Subcutaneous abdominal adipose tissue (tissue), 5 donors: ENCODE measurements around the gene TOGARAM2.
"Not testable (repeated sequence)": the region's sequence is repeated elsewhere in the genome, so short reads cannot be mapped to it uniquely, and the experiment has no call there.

Experiments
- H3K27ac ChIP-seq: one replicate; pipeline ENCODE4 v1.7.0; 2013; ENCODE audit warnings: low read depth, mild to moderate bottlenecking, inconsistent platforms, low read length, moderate library complexity
- H3K27me3 ChIP-seq, 5 donors: one replicate each; pipeline ENCODE4 v1.7.0; 2013; ENCODE audit warnings: low read length in 5 of 5, inconsistent platforms in 1 of 5; ENCODE audit not compliant: control insufficient read depth in 5 of 5, insufficient read depth in 4 of 5
- H3K36me3 ChIP-seq, 5 donors: one replicate each; pipeline ENCODE4 v1.7.0; 2013; ENCODE audit warnings: low read length in 5 of 5; ENCODE audit not compliant: control insufficient read depth in 5 of 5, insufficient read depth in 5 of 5
- H3K4me1 ChIP-seq, 5 donors: one replicate each; pipeline ENCODE4 v1.7.0; 2013; ENCODE audit warnings: low read length in 5 of 5, mild to moderate bottlenecking in 3 of 5, moderate library complexity in 1 of 5; ENCODE audit not compliant: control insufficient read depth in 5 of 5, insufficient read depth in 5 of 5
- H3K4me3 ChIP-seq, 5 donors: one replicate each; pipeline ENCODE4 v1.7.0; 2013; ENCODE audit warnings: low read length in 5 of 5, low read depth in 1 of 5
- H3K9ac ChIP-seq, 5 donors: one replicate each; pipeline ENCODE4 v1.7.0; 2013; ENCODE audit warnings: low read length in 5 of 5, mild to moderate bottlenecking in 4 of 5, moderate library complexity in 3 of 5
- H3K9me3 ChIP-seq, 5 donors: one replicate each; pipeline ENCODE4 v1.7.0; 2013; ENCODE audit warnings: low read length in 5 of 5; ENCODE audit not compliant: control insufficient read depth in 5 of 5
- donor health status: healthy.
- donor health status: healthy.
- donor health status: healthy.
- donor health status: healthy.
- donor health status: healthy.

The TOGARAM2 gene

DNA sequence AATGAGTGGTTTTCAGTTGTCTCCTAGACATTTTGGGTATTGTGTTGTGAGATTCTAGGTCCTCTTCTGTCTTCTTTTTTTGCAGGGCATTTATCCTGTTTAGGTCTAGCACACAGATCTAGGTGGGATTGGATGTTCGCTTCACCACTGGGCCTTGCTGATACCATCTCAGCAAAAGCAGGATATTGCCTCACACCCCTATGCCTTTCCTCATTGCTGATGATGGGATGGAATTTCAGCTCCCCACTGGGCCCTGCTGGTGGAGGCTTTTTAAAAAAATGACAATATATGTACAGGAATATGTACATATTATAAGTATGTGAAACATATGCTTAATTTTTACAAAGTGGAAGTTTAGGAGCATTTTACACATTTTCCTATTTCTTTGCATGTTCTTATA lies 5.4 kb upstream of the TOGARAM2 start:
- H3K4me1 ChIP-seq: no peaks in the 10 kb centered on the region
- no peak overlapping the region for H3K9ac ChIP-seq
- no peak overlapping the region for H3K4me3 ChIP-seq
- peaks cover 0 to 5% (median 0%) of the 10 kb centered on the region in 5 donors for H3K9me3 ChIP-seq
- H3K27me3 ChIP-seq: peaks cover 0 to 6% (median 0%) of the 10 kb centered on the region in 5 donors
- no peak overlapping the region for H3K27ac ChIP-seq
- H3K36me3 ChIP-seq: no peaks in the 10 kb centered on the region

DNA sequence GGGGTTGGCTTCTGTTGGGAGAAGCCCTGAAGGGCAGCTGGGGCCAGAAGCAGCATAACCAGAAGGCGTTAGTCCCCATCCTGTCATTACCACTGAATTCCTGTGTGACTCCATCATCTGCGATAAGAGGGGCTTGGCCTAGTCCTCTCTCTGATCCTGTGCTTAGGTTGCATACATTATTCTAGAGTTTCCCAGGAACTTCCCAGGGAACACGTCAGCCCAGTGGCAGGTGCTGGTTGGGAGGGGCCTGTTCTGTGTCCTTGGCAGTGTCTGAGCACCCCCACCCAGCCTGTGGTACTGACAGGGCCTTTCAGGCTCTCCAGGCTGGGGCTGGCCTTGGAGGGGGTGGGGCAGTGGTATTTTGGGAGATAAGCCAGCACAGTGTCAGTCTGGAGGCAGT lies 4.5 kb upstream of the TOGARAM2 start:
- no peak overlapping the region for H3K4me3 ChIP-seq
- H3K36me3 ChIP-seq: no peaks in the 10 kb centered on the region
- peaks cover 0 to 5% (median 0%) of the 10 kb centered on the region in 5 donors for H3K9me3 ChIP-seq
- H3K9ac ChIP-seq: no peak overlapping the region
- peaks cover 0 to 7% (median 1%) of the 10 kb centered on the region in 5 donors for H3K4me1 ChIP-seq
- no peak overlapping the region for H3K27ac ChIP-seq
- H3K27me3 ChIP-seq: peaks cover 0 to 6% (median 0%) of the 10 kb centered on the region in 5 donors

DNA sequence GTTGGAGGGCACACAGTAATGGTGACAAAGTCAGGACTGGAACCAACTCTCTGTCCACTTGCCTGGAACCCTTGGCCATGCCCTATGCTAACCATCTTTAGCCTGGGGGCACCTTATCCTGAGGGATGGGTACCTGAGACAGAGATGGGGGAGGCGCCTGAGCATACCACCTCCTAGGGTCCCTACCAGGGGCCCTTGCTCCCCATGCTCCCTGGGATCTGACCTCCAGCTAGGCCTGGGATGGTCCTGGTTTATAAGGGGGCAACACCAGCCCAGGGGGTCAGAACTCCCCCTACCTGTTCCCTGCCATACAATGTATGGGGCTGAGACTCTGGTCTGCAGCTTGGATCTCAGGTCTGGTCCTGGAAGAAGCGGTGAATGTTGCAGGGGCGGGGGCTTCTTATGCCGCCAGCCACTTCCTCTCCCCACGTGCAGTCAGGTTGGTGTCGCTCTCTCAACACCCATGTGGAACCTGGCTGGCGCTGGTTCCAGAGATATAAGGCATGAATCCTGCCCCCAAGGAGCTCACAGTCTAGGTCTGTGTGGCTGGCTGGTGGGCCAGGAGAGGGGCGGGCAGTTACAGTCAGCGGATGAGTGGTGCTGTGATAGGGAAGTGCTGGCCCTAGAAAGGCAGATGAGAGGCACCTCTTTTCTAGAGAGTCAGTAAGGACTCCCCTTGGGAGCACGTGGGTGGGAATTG lies 3.8 kb upstream of the TOGARAM2 start:
- Histone ChIP-seq H3K36me3 (no peaks in the 10 kb centered on the region), H3K27me3 (peaks cover 0 to 6% (median 0%) of the 10 kb centered on the region in 5 donors), H3K27ac (no peak overlapping the region), H3K4me1 (peaks cover 0 to 12% (median 3%) of the 10 kb centered on the region in 5 donors), H3K9ac (no peak overlapping the region), H3K9me3 (peaks cover 0 to 5% (median 0%) of the 10 kb centered on the region in 5 donors), H3K4me3 (no peak overlapping the region)

DNA sequence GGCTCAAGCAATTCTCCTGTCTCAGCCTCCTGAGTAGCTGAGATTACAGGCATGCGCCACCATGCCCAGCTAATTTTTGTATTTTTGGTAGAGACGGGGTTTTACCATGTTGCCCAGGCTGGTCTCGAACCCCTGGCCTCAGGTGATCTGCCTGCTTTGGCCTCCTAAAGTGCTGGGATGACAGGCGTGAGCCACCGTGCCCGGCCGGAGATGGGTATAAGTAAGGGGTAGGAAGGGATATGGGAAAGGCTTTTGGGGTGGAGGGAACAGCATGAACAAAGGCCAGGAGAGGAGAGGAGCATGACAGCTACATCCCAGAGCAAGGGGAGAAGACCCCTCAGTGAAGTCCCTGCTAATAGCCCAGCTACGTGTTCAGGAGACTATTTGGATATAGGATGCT lies 3.1 kb upstream of the TOGARAM2 start:
- not testable (repeated sequence) for H3K27me3 ChIP-seq, H3K9me3 ChIP-seq, H3K36me3 ChIP-seq, H3K9ac ChIP-seq, H3K27ac ChIP-seq, H3K4me3 ChIP-seq
- H3K4me1 ChIP-seq: peaks cover 0 to 12% (median 3%) of the 10 kb centered on the region in 5 donors

DNA sequence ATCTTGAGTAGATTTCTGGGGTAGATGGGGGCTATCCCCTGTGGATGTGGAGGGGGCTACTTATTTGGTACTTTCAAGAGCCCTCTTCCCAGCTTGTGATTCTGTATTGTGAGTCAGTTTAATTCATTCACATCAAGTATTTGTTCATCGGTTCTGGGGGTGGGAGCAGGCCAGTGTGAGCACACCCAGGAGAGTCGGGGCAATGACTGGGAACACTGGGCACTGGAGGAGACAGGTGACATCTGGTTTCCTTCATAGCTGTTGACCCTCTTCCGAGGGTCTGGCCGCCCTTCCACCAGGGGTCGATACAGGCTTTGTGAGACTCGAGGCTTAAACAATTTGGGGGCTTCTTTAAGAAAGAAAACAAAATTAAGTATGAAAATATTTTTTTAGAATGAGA lies 2.5 kb upstream of the TOGARAM2 start:
- Histone ChIP-seq H3K36me3 (no peaks in the 10 kb centered on the region), H3K27ac (no peak overlapping the region), H3K9me3 (peaks cover 0 to 3% (median 0%) of the 10 kb centered on the region in 5 donors), H3K9ac (no peak overlapping the region), H3K4me1 (peaks cover 0 to 12% (median 3%) of the 10 kb centered on the region in 5 donors), H3K4me3 (no peak overlapping the region), H3K27me3 (peaks cover 0 to 6% (median 0%) of the 10 kb centered on the region in 5 donors)

DNA sequence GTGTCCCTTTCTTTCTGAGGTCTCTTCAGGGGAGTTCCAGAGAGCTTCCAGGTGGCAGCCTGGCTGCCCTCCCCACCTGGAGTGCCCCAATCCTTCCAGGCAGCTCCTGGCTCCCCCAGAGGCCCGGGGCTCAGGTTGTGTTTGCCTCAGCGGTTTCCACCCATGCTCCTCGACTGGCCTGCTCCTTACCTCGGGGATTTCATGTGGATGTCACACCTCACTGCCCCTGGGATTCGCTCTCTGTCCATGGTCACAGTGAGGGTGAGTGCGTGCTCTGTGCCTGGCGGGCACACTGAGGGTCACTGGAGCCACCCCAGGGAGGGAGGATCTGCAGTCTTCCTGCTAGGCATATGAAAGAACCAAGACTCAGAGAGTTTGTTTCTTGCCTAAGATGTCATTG lies 2.1 kb upstream of the TOGARAM2 start:
- H3K27ac ChIP-seq: no peak overlapping the region
- H3K36me3 ChIP-seq: no peaks in the 10 kb centered on the region
- H3K4me3 ChIP-seq: no peak overlapping the region
- peaks cover 0 to 3% (median 0%) of the 10 kb centered on the region in 5 donors for H3K9me3 ChIP-seq
- peaks cover 0 to 6% (median 0%) of the 10 kb centered on the region in 5 donors for H3K27me3 ChIP-seq
- no peak overlapping the region for H3K9ac ChIP-seq
- peaks cover 0 to 12% (median 3%) of the 10 kb centered on the region in 5 donors for H3K4me1 ChIP-seq

DNA sequence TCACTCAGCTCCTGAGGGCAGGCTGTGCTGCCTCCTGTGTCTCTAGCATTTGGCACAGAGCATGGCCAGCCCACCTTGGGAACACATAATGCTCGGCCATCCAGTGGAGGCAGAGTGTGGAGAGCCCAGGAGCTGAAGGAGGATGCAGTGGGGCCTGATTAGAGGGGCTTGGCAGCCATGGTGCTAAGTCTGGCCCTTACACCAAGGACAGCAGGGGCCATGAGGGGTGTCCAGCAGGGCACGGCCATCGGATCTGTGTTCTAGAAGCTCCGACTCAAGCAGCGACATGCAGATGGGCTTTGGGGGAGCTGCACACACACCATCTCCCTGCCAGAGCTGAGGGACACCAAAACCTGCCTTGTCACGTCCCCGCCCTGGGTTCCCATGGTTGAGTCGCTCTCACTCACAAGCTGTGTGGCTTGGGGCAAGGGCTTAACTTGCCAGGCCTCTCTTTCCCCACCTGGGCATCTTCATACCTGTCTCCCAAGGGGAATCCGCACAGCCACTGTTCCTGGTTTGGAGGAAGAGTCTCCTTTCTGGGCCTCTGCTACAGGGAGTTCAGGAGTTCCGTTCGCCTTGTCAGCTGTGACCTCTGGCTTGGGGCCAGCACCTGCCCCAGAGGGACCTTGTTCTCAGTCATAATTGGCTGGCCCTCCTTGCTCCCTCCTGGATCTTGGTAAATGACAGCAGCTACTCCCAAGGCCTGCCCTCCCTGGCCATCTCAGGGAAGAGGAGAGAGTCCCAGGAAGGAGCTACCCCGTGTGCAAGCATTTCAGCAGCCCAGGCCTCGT lies 1.3 kb upstream of the TOGARAM2 start:
- H3K36me3 ChIP-seq: no peaks in the 10 kb centered on the region
- H3K9me3 ChIP-seq: no peaks in the 10 kb centered on the region
- H3K27ac ChIP-seq: no peak overlapping the region
- H3K4me3 ChIP-seq: no peak overlapping the region
- H3K27me3 ChIP-seq: peaks cover 0 to 6% (median 0%) of the 10 kb centered on the region in 5 donors
- no peak overlapping the region for H3K9ac ChIP-seq
- peaks cover 0 to 12% (median 3%) of the 10 kb centered on the region in 5 donors for H3K4me1 ChIP-seq

DNA sequence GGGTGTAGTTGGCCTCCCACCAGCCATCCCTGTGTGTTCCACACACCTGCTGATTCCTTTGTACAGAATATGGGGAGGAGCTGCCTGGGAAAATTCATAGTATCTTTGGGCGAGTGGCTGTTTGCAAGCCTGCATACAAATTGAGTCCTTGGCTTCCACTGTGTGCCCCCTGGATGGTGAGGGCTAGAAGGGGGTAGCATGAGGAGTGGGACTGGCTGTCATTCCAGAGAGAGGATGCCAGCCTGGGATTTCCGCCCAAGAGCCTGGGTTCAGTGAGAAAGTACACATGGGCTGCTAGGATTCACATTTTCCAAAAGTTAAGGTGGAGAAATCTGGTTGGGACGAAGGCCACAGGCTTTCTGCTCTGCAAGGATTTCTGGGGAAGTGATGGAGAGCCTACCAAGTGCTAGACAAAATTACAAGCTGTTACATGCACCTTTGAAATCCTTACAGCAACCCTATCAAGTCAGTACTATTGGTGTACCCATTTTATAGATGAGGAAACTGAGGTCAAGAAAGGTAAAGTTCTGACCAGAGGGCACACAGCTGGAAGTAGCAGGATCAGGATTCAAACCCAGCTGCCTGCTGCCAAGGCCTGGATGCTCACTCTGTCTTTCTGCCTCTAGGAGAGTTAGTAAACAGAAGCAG lies 606 bp upstream of the TOGARAM2 start:
- H3K4me1 ChIP-seq: peaks cover 0 to 12% (median 3%) of the 10 kb centered on the region in 5 donors

DNA sequence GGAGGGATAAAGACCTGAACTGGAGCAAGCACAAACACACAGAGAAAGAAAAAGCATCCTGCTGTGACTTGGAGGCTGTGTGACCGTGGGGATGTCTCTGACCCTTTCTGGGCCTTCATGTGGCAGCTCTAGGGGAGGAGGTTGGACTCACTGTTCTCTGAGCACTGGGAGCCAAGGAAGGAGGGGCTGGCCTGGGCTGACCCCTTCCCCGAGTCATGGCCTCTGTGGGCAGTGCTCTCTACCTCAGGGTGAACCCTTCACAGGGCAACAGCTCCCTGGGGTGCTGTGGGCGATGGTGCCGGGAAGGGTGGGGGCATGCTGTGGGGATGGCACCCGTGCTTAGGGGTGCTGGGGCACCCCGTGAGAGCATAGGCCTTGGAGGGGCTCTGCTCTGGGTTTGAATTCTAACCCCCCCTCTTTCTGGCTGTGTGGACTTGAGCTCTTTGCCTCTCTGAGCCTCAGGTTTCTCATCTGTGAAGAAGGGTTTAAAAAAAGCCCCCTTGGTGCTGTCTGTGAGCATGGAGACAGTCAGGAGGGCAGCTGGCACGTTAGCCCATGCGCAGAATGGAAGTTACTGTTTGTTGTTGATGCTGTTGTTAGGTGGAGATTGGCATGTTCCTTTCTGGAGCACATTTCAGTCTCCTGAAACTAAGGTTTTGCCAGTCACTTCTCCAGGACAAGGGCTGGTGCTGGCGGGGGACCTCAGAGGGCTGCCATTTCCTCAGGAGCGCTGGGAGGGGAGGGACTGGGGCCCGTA lies 700 bp downstream of the TOGARAM2 start:
- Histone ChIP-seq H3K9me3 (no peaks in the 10 kb centered on the region), H3K27me3 (peaks cover 0 to 6% (median 0%) of the 10 kb centered on the region in 5 donors), H3K4me3 (no peak overlapping the region), H3K4me1 (peaks cover 0 to 12% (median 3%) of the 10 kb centered on the region in 5 donors), H3K27ac (no peak overlapping the region), H3K9ac (no peak overlapping the region), H3K36me3 (no peaks in the 10 kb centered on the region)

More for the DNA sequence above, 606 bp upstream of the TOGARAM2 start:
- no peaks in the 10 kb centered on the region for H3K9me3 ChIP-seq
- H3K27ac ChIP-seq: no peak overlapping the region
- peaks cover 0 to 6% (median 0%) of the 10 kb centered on the region in 5 donors for H3K27me3 ChIP-seq
- H3K36me3 ChIP-seq: no peaks in the 10 kb centered on the region
- H3K9ac ChIP-seq: no peak overlapping the region
- no peak overlapping the region for H3K4me3 ChIP-seq
